ENCODE measurements around the gene PNRC2.

- TF ChIP-seq EZH2 (IDR thresholded peaks at IDR 0.05): no peak
- TF ChIP-seq POLR2AphosphoS5 (IDR thresholded peaks at IDR 0.05; ENCODE audit: borderline replicate concordance, low read depth, low read length): no peak
Measured at GRCh38 chr1:23977854-23978191, 18.2 kb downstream of the PNRC2 start.
